ENCODE measurements around the gene PLPPR5.
"Not testable (repeated sequence)": the region's sequence is repeated elsewhere in the genome, so short reads cannot be mapped to it uniquely, and the experiment has no call there.

DNA sequence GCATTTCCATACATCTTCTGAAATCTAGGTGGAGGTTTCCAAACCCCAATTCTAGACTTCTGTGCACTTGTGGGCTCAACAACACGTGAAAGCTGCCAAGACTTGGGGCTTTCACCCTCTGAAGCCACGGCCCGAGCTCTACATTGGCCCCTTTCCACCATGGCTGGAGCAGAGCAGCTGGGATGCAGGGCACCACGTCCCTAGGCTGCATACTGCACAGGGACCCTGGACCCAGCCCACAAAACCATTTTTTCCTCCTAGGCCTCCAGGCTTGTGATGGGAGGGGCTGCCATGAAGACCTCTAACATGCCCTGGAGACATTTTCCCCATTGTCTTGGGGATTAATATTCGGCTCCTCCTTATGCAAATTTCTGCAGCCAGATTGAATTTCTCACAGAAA is 32.1 kb upstream of the PLPPR5 start:
- TF ChIP-seq, protein P1, sequence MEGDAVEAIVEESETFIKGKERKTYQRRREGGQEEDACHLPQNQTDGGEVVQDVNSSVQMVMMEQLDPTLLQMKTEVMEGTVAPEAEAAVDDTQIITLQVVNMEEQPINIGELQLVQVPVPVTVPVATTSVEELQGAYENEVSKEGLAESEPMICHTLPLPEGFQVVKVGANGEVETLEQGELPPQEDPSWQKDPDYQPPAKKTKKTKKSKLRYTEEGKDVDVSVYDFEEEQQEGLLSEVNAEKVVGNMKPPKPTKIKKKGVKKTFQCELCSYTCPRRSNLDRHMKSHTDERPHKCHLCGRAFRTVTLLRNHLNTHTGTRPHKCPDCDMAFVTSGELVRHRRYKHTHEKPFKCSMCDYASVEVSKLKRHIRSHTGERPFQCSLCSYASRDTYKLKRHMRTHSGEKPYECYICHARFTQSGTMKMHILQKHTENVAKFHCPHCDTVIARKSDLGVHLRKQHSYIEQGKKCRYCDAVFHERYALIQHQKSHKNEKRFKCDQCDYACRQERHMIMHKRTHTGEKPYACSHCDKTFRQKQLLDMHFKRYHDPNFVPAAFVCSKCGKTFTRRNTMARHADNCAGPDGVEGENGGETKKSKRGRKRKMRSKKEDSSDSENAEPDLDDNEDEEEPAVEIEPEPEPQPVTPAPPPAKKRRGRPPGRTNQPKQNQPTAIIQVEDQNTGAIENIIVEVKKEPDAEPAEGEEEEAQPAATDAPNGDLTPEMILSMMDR (IDR thresholded peaks at IDR 0.05), result not testable (repeated sequence)
- not testable (repeated sequence) for TF ChIP-seq POLR2A, EP300 (IDR thresholded peaks at IDR 0.05)
